HCT116 (cell line): ENCODE results near the gene SLC2A9. TPM values are rescaled to one million over a fixed set of nuclear protein-coding genes. Genes with fewer than 3 reads are reported as not detected.

Experiments used
- ATAC-seq: fragments of 200-7000 bp; cut with Tn5 transposase; 2 replicates; pipeline ENCODE4 v1.9.1; 2020; ENCODE audit warnings: mild to moderate bottlenecking, moderate library complexity
- BruUV-seq: library from RNA; stranded (reverse); fragments of 400-500 nt; replicated peaks from 2 replicates; lab custom pipeline; 2021; lab: Mats Ljungman, UMichigan
- CTCF ChIA-PET: fragments of 300-600 bp; sonication (Branson Sonifier 250); formaldehyde crosslinking; loops from one replicate; lab custom pipeline; 2021; ENCODE audit warnings: antibody characterized with exemption; lab: Charles Lee
- POLR2A ChIA-PET: fragments of 300-600, 350-600 bp; sonication (Branson Sonifier 250); formaldehyde crosslinking; loops from one replicate; lab custom pipeline; 2021; ENCODE audit warnings: antibody characterized with exemption; lab: Charles Lee
- RAD21 ChIA-PET, 2 experiments: fragments of 300-600 bp; sonication (Branson Sonifier 250); formaldehyde crosslinking; loops; one replicate each; lab custom pipeline; 2023; ENCODE audit warnings: low total read pairs in 2 of 2; ENCODE audit not compliant: uncharacterized antibody in 2 of 2, unreplicated experiment in 2 of 2, low non-redundant PET in 1 of 2; lab: Charles Lee
- DNase-seq: peaks from one replicate; pipeline ENCODE4 v3.0.0-alpha.2; 2010; ENCODE audit warnings: low read depth, low spot score
- H2AFZ ChIP-seq: fragments of 200-600 bp; shearing (Covaris generic), sonication (generic); 2 replicates; pipeline ENCODE4 v1.6.1; 2017; ENCODE audit warnings: low read depth, mixed run types, mixed read lengths, antibody characterized with exemption, low read length; ENCODE audit not compliant: poor library complexity, severe bottlenecking
- H3K27ac ChIP-seq: 2 replicates; pipeline ENCODE4 v1.5.1; 2012; ENCODE audit warnings: low read depth, low read length
- H3K27me3 ChIP-seq: fragments of 200-600 bp; sonication (generic); 2 replicates; pipeline ENCODE4 v1.6.1; 2016; ENCODE audit warnings: mixed run types, low read length, mixed read lengths; ENCODE audit not compliant: insufficient read depth
- H3K36me3 ChIP-seq, 2 experiments: fragments of 200-500 bp in 1 of 2; fragments of 200-600 bp in 1 of 2; sonication (Bioruptor generic) in 1 of 2; sonication (generic) in 1 of 2; 2 replicates each; pipeline versions ENCODE4 v1.5.1 to v1.6.1; 2014 to 2016; ENCODE audit warnings: low read length in 2 of 2, inconsistent platforms in 1 of 2, mixed read lengths in 1 of 2, mixed run types in 1 of 2; ENCODE audit not compliant: insufficient read depth in 2 of 2, control insufficient read depth in 1 of 2
- H3K4me1 ChIP-seq, 2 experiments: fragments of 200-600 bp in 1 of 2; sonication (generic) in 1 of 2; 2 replicates each; pipeline versions ENCODE4 v1.5.1 to v1.6.1; 2012 to 2017; ENCODE audit warnings: low read length in 2 of 2, inconsistent platforms in 1 of 2, mild to moderate bottlenecking in 1 of 2, mixed read lengths in 1 of 2, mixed run types in 1 of 2, moderate library complexity in 1 of 2; ENCODE audit not compliant: insufficient read depth in 2 of 2, control insufficient read depth in 1 of 2
- H3K4me2 ChIP-seq: fragments of 200-600 bp; sonication (generic); 2 replicates; pipeline ENCODE4 v1.6.1; 2017; ENCODE audit warnings: mixed run types, low read length, mixed read lengths
- H3K4me3 ChIP-seq, 2 experiments: fragments of 200-600 bp in 1 of 2; sonication (generic) in 1 of 2; replicated peaks in 1 of 2; 2 replicates each; pipeline ENCODE4 v1.5.1; 2011 to 2016; ENCODE audit warnings: low read length in 2 of 2, control low read depth in 1 of 2, low read depth in 1 of 2, mild to moderate bottlenecking in 1 of 2, mixed read lengths in 1 of 2, mixed run types in 1 of 2
- H3K79me2 ChIP-seq: fragments of 200-600 bp; sonication (generic); 2 replicates; pipeline ENCODE4 v1.6.1; 2017; ENCODE audit warnings: mild to moderate bottlenecking, mixed run types, low read length, moderate library complexity, mixed read lengths; ENCODE audit not compliant: insufficient read depth
- H3K9ac ChIP-seq: fragments of 200-600 bp; sonication (generic); 2 replicates; pipeline ENCODE4 v1.6.1; 2016; ENCODE audit warnings: low read length, mixed read lengths
- H3K9me2 ChIP-seq: fragments of 200-600 bp; sonication (generic), shearing (Covaris generic); 2 replicates; pipeline ENCODE4 v1.6.1; 2017; ENCODE audit warnings: mixed run types, mild to moderate bottlenecking, moderate library complexity; ENCODE audit not compliant: insufficient read depth
- H3K9me3 ChIP-seq, 2 experiments: fragments of 200-500 bp in 1 of 2; fragments of 200-600 bp in 1 of 2; sonication (Bioruptor generic) in 1 of 2; sonication (generic) in 1 of 2; 2 replicates each; pipeline ENCODE4 v1.6.1; 2014 to 2017; ENCODE audit warnings: low read length in 2 of 2, mixed read lengths in 2 of 2, inconsistent platforms in 1 of 2, low read depth in 1 of 2, mild to moderate bottlenecking in 1 of 2, mixed run types in 1 of 2, moderate library complexity in 1 of 2; ENCODE audit not compliant: control insufficient read depth in 1 of 2, insufficient read depth in 1 of 2
- H4K20me1 ChIP-seq: fragments of 200-600 bp; sonication (generic), shearing (Covaris generic); 2 replicates; pipeline ENCODE4 v1.6.1; 2017; ENCODE audit warnings: mixed run types, mild to moderate bottlenecking, moderate library complexity; ENCODE audit not compliant: insufficient read depth
- ATF3 ChIP-seq: IDR thresholded peaks from 2 replicates; pipeline ENCODE4 v1.6.1; 2012
- CBX3 ChIP-seq: IDR thresholded peaks from 2 replicates; pipeline ENCODE4 v1.6.1; 2012; ENCODE audit warnings: low read depth
- CEBPB ChIP-seq: IDR thresholded peaks from 2 replicates; pipeline ENCODE4 v1.6.1; 2012; ENCODE audit warnings: low read depth
- CTCF ChIP-seq, 3 experiments: fragments of 200-600 bp in 1 of 3; sonication (generic) in 1 of 3; IDR thresholded peaks in 2 of 3; conservative IDR thresholded peaks in 1 of 3; 2 replicates each; pipeline ENCODE4 v1.5.1; 2012 to 2017; ENCODE audit warnings: low read depth in 2 of 3, low read length in 2 of 3, antibody characterized with exemption in 1 of 3, borderline replicate concordance in 1 of 3, control low read depth in 1 of 3, mild to moderate bottlenecking in 1 of 3, mixed read lengths in 1 of 3, mixed run types in 1 of 3, moderate library complexity in 1 of 3; ENCODE audit not compliant: insufficient read depth in 1 of 3
- ELF1 ChIP-seq: IDR thresholded peaks from 2 replicates; pipeline ENCODE4 v1.6.1; 2012; ENCODE audit warnings: low read depth, borderline replicate concordance
- EZH2phosphoT487 ChIP-seq: fragments of 200-600 bp; IDR thresholded peaks from 2 replicates; pipeline ENCODE4 v1.6.1; 2018; ENCODE audit warnings: antibody characterized with exemption, borderline replicate concordance
- FOSL1 ChIP-seq: IDR thresholded peaks from 2 replicates; pipeline ENCODE4 v1.6.1; 2012; ENCODE audit warnings: low read depth
- MAX ChIP-seq: IDR thresholded peaks from 2 replicates; pipeline ENCODE4 v1.6.1; 2012
- POLR2A ChIP-seq: IDR thresholded peaks from 2 replicates; pipeline ENCODE4 v1.7.0; 2011; ENCODE audit warnings: borderline replicate concordance; ENCODE audit not compliant: insufficient read depth, insufficient read length; ENCODE audit errors: extremely low read depth
- POLR2AphosphoS5 ChIP-seq: IDR thresholded peaks from 2 replicates; pipeline ENCODE4 v1.6.1; 2011; ENCODE audit warnings: mild to moderate bottlenecking, low read depth, low read length, moderate library complexity
- RAD21 ChIP-seq: IDR thresholded peaks from 2 replicates; pipeline ENCODE4 v1.6.1; 2012; ENCODE audit warnings: low read depth, mild to moderate bottlenecking
- TCF7L2 ChIP-seq: IDR thresholded peaks from 2 replicates; pipeline ENCODE4 v1.7.0; 2011; ENCODE audit warnings: borderline replicate concordance, inconsistent platforms; ENCODE audit not compliant: insufficient read depth, insufficient read length; ENCODE audit errors: extremely low read depth
- ZBTB33 ChIP-seq: IDR thresholded peaks from 2 replicates; pipeline ENCODE4 v1.6.1; 2011; ENCODE audit warnings: mild to moderate bottlenecking, low read length, moderate library complexity; ENCODE audit not compliant: insufficient replicate concordance; ENCODE audit errors: extremely low read depth
- intact Hi-C: fragments of 100-400 bp; cut with micrococcal nuclease; formaldehyde crosslinking; loops from 2 replicates; pipeline ENCODE4 v1.10.0; 2022
- total RNA-seq: library from RNA; stranded (reverse); gene quantifications from one replicate; pipeline ENCODE4 v1.2.1, GENCODE V29; 2021; ENCODE audit not compliant: unreplicated experiment

The SLC2A9 gene
- total RNA-seq, 1 experiment from 2014 or later = 2.2 TPM

GRCh38 chr4:10069075-10069642 lies 47.9 kb upstream of the SLC2A9 start:
- no peak overlapping the region for H3K4me2 ChIP-seq
- H3K79me2 ChIP-seq = no peaks in the 10 kb centered on the region
- CTCF ChIA-PET = no interaction called here
- H3K4me1 ChIP-seq = no peaks in the 10 kb centered on the region
- POLR2A ChIA-PET = no interaction called here
- peaks cover 8 to 11% of the 10 kb centered on the region in 2 experiments; a peak in 3 of 4 replicates for H3K36me3 ChIP-seq
- no peak overlapping the region for H3K9ac ChIP-seq
- intact Hi-C loops = no loop called here
- H3K4me3 ChIP-seq = no peak overlapping the region
- no peaks in the 10 kb centered on the region for H3K9me2 ChIP-seq
- no peaks in the 10 kb centered on the region for H3K9me3 ChIP-seq
- H3K27ac ChIP-seq = no peak overlapping the region
- RAD21 ChIA-PET = no interaction called here
- H3K27me3 ChIP-seq = no peaks in the 10 kb centered on the region
- no peak overlapping the region for H2AFZ ChIP-seq
- H4K20me1 ChIP-seq = no peaks in the 10 kb centered on the region
- TF ChIP-seq EZH2phosphoT487 (no peak), CTCF (IDR thresholded peaks at IDR 0.05 in 2 of 3, conservative IDR thresholded peaks at IDR 0.05 in 1 of 3; ENCODE audit: borderline replicate concordance in 1 of 3, insufficient read depth in 1 of 3, low read depth in 2 of 3, low read length in 2 of 3) (no peak), TCF7L2 (no peak)
- DNase-seq (no peak), ATAC-seq (no peak)
- BruUV-seq = no TSS peak

GRCh38 chr4:10066670-10067651 lies 45.7 kb upstream of the SLC2A9 start:
- intact Hi-C loops = no loop called here
- ChIA-PET POLR2A (no interaction called here), RAD21 (no interaction called here), CTCF (no interaction called here)
- H3K4me1 ChIP-seq = no peaks in the 10 kb centered on the region
- H3K9ac ChIP-seq = no peak overlapping the region
- H3K9me3 ChIP-seq = no peaks in the 10 kb centered on the region
- H3K36me3 ChIP-seq = no peaks in the 10 kb centered on the region
- H3K79me2 ChIP-seq = no peaks in the 10 kb centered on the region
- no peak overlapping the region for H2AFZ ChIP-seq
- H3K27ac ChIP-seq = no peak overlapping the region
- DNase-seq = no peak
- ATAC-seq = no peak
- BruUV-seq = no TSS peak
- H3K9me2 ChIP-seq = no peaks in the 10 kb centered on the region
- no peaks in the 10 kb centered on the region for H4K20me1 ChIP-seq
- no peaks in the 10 kb centered on the region for H3K27me3 ChIP-seq
- no peak overlapping the region for H3K4me3 ChIP-seq
- no peak overlapping the region for H3K4me2 ChIP-seq
- TF ChIP-seq EZH2phosphoT487 (no peak), TCF7L2 (no peak), ELF1 (no peak), POLR2A (no peak), CEBPB (no peak), POLR2AphosphoS5 (no peak), ZBTB33 (no peak), ATF3 (no peak), MAX (no peak), CBX3 (no peak), RAD21 (no peak), FOSL1 (no peak)
